ENCODE data around the gene SYNE1.

DNA sequence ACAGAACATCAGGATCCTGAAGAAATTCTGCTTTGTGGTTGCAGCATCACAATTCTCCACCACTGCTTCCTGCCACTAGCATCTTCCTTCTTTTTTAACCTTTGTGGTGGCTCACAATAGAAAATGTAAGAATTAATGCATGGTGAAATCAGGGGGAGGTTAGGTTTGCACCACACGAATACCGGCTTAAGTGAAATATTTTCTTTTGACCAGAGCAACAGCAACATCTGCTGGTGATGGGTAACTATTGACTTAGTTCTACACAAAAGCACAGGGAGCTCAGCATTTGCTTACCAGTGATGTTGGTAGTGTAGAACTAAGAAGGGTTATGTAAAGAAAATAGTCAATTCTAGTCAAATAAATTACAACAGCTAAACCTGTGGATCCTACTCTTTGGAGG lies 280.5 kb downstream of the SYNE1 start:
- TF ChIP-seq, protein P1, sequence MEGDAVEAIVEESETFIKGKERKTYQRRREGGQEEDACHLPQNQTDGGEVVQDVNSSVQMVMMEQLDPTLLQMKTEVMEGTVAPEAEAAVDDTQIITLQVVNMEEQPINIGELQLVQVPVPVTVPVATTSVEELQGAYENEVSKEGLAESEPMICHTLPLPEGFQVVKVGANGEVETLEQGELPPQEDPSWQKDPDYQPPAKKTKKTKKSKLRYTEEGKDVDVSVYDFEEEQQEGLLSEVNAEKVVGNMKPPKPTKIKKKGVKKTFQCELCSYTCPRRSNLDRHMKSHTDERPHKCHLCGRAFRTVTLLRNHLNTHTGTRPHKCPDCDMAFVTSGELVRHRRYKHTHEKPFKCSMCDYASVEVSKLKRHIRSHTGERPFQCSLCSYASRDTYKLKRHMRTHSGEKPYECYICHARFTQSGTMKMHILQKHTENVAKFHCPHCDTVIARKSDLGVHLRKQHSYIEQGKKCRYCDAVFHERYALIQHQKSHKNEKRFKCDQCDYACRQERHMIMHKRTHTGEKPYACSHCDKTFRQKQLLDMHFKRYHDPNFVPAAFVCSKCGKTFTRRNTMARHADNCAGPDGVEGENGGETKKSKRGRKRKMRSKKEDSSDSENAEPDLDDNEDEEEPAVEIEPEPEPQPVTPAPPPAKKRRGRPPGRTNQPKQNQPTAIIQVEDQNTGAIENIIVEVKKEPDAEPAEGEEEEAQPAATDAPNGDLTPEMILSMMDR (IDR thresholded peaks at IDR 0.05), result peak in 2 of 5 experiments; percentile 18 to 31
- no peak for TF ChIP-seq POLR2A (IDR thresholded peaks at IDR 0.05)
- TF ChIP-seq EP300 (IDR thresholded peaks at IDR 0.05), result no peak
